GM23248 (cell line): ENCODE measurements around the gene LPP. TPM values are rescaled to one million over a fixed set of nuclear protein-coding genes. Genes with fewer than 3 reads are reported as not detected.
A peak's percentile ranks its signal among the peaks of the same experiment; 100 is the strongest.

Source experiments
- DNase-seq: peaks from one replicate; pipeline ENCODE4 v3.0.0-alpha.2; 2015
- H2AFZ ChIP-seq: fragments of 200-600 bp; sonication (generic); 2 replicates; pipeline ENCODE4 v1.6.1; 2016; ENCODE audit warnings: antibody characterized with exemption
- H3F3A ChIP-seq: fragments of 200-600 bp; sonication (generic); 2 replicates; pipeline ENCODE4 v1.6.1; 2016; ENCODE audit warnings: mild to moderate bottlenecking, antibody characterized with exemption, mixed run types; ENCODE audit not compliant: insufficient read depth
- H3K27ac ChIP-seq: fragments of 200-600 bp; sonication (generic); 2 replicates; pipeline ENCODE4 v1.5.1; 2016; ENCODE audit warnings: mild to moderate bottlenecking
- H3K27me3 ChIP-seq: fragments of 200-600 bp; sonication (generic); replicated peaks from 2 replicates; pipeline ENCODE4 v1.6.1; 2016; ENCODE audit warnings: mild to moderate bottlenecking; ENCODE audit not compliant: insufficient read depth
- H3K36me3 ChIP-seq: fragments of 200-600 bp; sonication (generic); 2 replicates; pipeline ENCODE4 v1.6.1; 2016; ENCODE audit warnings: low read depth, mild to moderate bottlenecking
- H3K4me1 ChIP-seq: fragments of 200-600 bp; sonication (generic); 2 replicates; pipeline ENCODE4 v1.6.1; 2016; ENCODE audit warnings: mild to moderate bottlenecking; ENCODE audit not compliant: insufficient read depth
- H3K4me2 ChIP-seq: fragments of 200-600 bp; sonication (generic); one replicate; pipeline ENCODE4 v1.6.1; 2016; ENCODE audit warnings: mild to moderate bottlenecking; ENCODE audit not compliant: unreplicated experiment
- H3K4me3 ChIP-seq: fragments of 200-600 bp; sonication (generic); 2 replicates; pipeline ENCODE4 v1.5.1; 2016; ENCODE audit warnings: mild to moderate bottlenecking
- H3K79me2 ChIP-seq: fragments of 200-600 bp; sonication (generic); 2 replicates; pipeline ENCODE4 v1.6.1; 2016; ENCODE audit warnings: mild to moderate bottlenecking; ENCODE audit not compliant: insufficient read depth
- H3K9ac ChIP-seq: fragments of 200-600 bp; sonication (generic); 2 replicates; pipeline ENCODE4 v1.6.1; 2016; ENCODE audit warnings: mild to moderate bottlenecking
- H3K9me2 ChIP-seq: fragments of 200-600 bp; sonication (generic); 2 replicates; pipeline ENCODE4 v1.6.1; 2016; ENCODE audit warnings: mixed run types, mild to moderate bottlenecking, moderate library complexity; ENCODE audit not compliant: insufficient read depth
- H3K9me3 ChIP-seq: fragments of 200-600 bp; sonication (generic); one replicate; pipeline ENCODE4 v1.6.1; 2017; ENCODE audit warnings: low read depth
- H4K20me1 ChIP-seq: fragments of 200-600 bp; sonication (generic); 2 replicates; pipeline ENCODE4 v1.6.0; 2016; ENCODE audit not compliant: insufficient read depth
- EZH2 ChIP-seq: fragments of 200-600 bp; sonication (generic); IDR thresholded peaks from 2 replicates; pipeline ENCODE4 v1.6.1; 2018; ENCODE audit warnings: antibody characterized with exemption, mild to moderate bottlenecking; ENCODE audit not compliant: insufficient read depth, poor library complexity, severe bottlenecking
- EZH2phosphoT487 ChIP-seq: fragments of 200-600 bp; sonication (generic); IDR thresholded peaks from 2 replicates; pipeline ENCODE4 v1.6.1; 2018; ENCODE audit warnings: antibody characterized with exemption, moderate library complexity, mild to moderate bottlenecking, low read depth; ENCODE audit not compliant: insufficient read depth
- WGBS, 2 experiments: methylation state at CpG; one replicate each; pipeline ENCODE4 v1.1.6; 2015 to 2017; ENCODE audit warnings: low lambda C conversion rate in 2 of 2, low coverage in 1 of 2; ENCODE audit errors: missing lambda C conversion rate in 2 of 2; 5-methylcytosine and 5-hydroxymethylcytosine counted together
- in situ Hi-C: fragments of 300-500 bp; cut with MboI; formaldehyde crosslinking; loops from 2 replicates; pipeline ENCODE4 v1.15.0; 2020
- polyA plus RNA-seq: library from polyadenylated mRNA; unstranded; fragments of >200 nt; fragmentation: Nextera tagmentation; extraction: Ambion mirVana; gene quantifications from 2 replicates; pipeline ENCODE4 v1.2.1, GENCODE V29; 2016
- total RNA-seq: library from RNA; depleted of rRNA; stranded (reverse); fragments of >200 nt; shearing (Covaris generic); gene quantifications from 2 replicates; pipeline ENCODE4 v1.2.3, GENCODE V29; 2014

Gene LPP
- total and polyA plus RNA-seq, 2 experiments from 2014 or later, result 42.8 to 61.7 TPM

GRCh38 chr3:188841906-188842305 lies 687.9 kb downstream of the LPP start:
- Histone ChIP-seq H3K27ac (no peak overlapping the region), H3K9me3 (no peaks in the 10 kb centered on the region), H3F3A (no peaks in the 10 kb centered on the region), H3K4me3 (no peak overlapping the region), H3K9ac (no peak overlapping the region), H3K9me2 (no peaks in the 10 kb centered on the region), H3K79me2 (peaks cover 10% of the 10 kb centered on the region; the same call in 1 of the 2 replicates), H3K4me2 (no peak overlapping the region), H3K4me1 (peaks cover 13% of the 10 kb centered on the region), H4K20me1 (no peaks in the 10 kb centered on the region), H3K27me3 (no peaks in the 10 kb centered on the region), H3K36me3 (no peaks in the 10 kb centered on the region), H2AFZ (no peak overlapping the region)
- WGBS, 2 experiments, result 95 to 98% methylated on average over 3 of the region's 3 CpGs
- DNase-seq, result no peak
- in situ Hi-C loops, result no loop called here
- TF ChIP-seq EZH2phosphoT487, result no peak
- no peak for TF ChIP-seq EZH2

DNA sequence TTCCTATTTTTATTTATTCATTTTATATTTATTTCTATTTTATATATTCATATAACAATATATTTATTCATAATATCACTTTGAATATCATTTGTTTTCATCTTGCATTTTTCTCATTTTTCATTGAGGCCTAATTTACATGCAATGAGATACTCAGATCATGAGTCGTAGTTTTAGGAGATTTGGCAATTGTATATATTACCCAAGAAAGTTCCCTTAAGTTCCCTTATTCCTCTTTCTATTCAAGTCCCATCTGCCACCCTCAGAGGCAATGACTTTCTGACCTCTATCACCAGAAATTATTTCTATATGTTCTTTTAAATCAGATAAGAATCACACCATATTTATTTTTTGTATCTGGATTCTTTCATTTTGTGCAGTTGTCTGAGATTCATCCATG lies 688.7 kb downstream of the LPP start:
- no peaks in the 10 kb centered on the region for H3K36me3 ChIP-seq
- 82 to 89% methylated on average over 1 of the region's 1 CpG for WGBS, 2 experiments
- H3K4me1 ChIP-seq, result peaks cover 13% of the 10 kb centered on the region
- TF ChIP-seq EZH2phosphoT487, result no peak
- no peak for TF ChIP-seq EZH2
- H3K4me2 ChIP-seq, result no peak overlapping the region
- no peaks in the 10 kb centered on the region for H3K9me2 ChIP-seq
- no peak overlapping the region for H2AFZ ChIP-seq
- no peak overlapping the region for H3K4me3 ChIP-seq
- no peaks in the 10 kb centered on the region for H3K27me3 ChIP-seq
- no peak overlapping the region for H3K9ac ChIP-seq
- H3F3A ChIP-seq, result no peaks in the 10 kb centered on the region
- H3K79me2 ChIP-seq, result peaks cover 7% of the 10 kb centered on the region; the same call in 1 of the 2 replicates
- H4K20me1 ChIP-seq, result no peaks in the 10 kb centered on the region
- peak; percentile 70 for DNase-seq
- no peak overlapping the region for H3K27ac ChIP-seq
- no peaks in the 10 kb centered on the region for H3K9me3 ChIP-seq
- in situ Hi-C loops, result no loop called here

DNA sequence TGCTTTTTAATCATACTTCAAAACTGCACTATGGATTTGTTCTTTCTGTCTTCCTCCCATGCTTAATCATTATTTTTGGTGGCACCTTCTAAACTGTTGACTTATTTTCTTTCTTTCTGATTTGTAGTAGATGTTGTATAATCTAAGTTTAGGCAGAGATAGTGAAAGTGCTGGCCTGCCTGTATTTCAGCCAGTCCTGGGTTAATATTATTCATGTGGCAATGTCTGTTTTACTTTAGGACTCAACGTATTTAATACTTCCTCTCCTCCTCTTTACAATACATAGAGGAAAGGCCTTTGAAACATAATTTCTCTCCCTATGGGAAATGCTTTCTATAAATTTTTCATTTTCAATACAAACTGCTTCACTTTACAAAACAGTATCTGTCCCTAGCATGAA lies 690.1 kb downstream of the LPP start:
- H3K36me3 ChIP-seq, result no peaks in the 10 kb centered on the region
- H3F3A ChIP-seq, result no peaks in the 10 kb centered on the region
- DNase-seq, result no peak
- no peaks in the 10 kb centered on the region for H4K20me1 ChIP-seq
- no peaks in the 10 kb centered on the region for H3K27me3 ChIP-seq
- no peak for TF ChIP-seq EZH2
- TF ChIP-seq EZH2phosphoT487, result no peak
- H3K9ac ChIP-seq, result no peak overlapping the region
- 70% methylated on average over 1 of the region's 1 CpG for WGBS, 2 experiments
- 0 out of 2 replicates have a peak, but pooled peaks cover 7% of the 10 kb centered on the region for H3K79me2 ChIP-seq
- H3K4me2 ChIP-seq, result no peak overlapping the region
- H3K27ac ChIP-seq, result no peak overlapping the region
- in situ Hi-C loops, result no loop called here
- H3K9me3 ChIP-seq, result no peaks in the 10 kb centered on the region
- no peak overlapping the region for H2AFZ ChIP-seq
- no peak overlapping the region for H3K4me3 ChIP-seq
- H3K4me1 ChIP-seq, result peaks cover 13% of the 10 kb centered on the region
- H3K9me2 ChIP-seq, result no peaks in the 10 kb centered on the region

- Histone ChIP-seq H3K27me3 (no peaks in the 10 kb centered on the region), H3K9me2 (no peaks in the 10 kb centered on the region), H3K4me1 (peaks cover 13% of the 10 kb centered on the region), H3K79me2 (0 out of 2 replicates have a peak, but pooled peaks cover 7% of the 10 kb centered on the region), H3F3A (no peaks in the 10 kb centered on the region), H3K4me2 (no peak overlapping the region), H3K27ac (no peak overlapping the region), H3K36me3 (no peaks in the 10 kb centered on the region), H2AFZ (no peak overlapping the region), H4K20me1 (no peaks in the 10 kb centered on the region), H3K4me3 (no peak overlapping the region), H3K9me3 (no peaks in the 10 kb centered on the region), H3K9ac (no peak overlapping the region)
- DNase-seq, result no peak
- TF ChIP-seq EZH2phosphoT487 (no peak), EZH2 (no peak)
- in situ Hi-C loops, result no loop called here
- 97 to 100% methylated on average over 3 of the region's 3 CpGs for WGBS, 2 experiments
Observed at GRCh38 chr3:188845514-188845913, 691.6 kb downstream of the LPP start.

DNA sequence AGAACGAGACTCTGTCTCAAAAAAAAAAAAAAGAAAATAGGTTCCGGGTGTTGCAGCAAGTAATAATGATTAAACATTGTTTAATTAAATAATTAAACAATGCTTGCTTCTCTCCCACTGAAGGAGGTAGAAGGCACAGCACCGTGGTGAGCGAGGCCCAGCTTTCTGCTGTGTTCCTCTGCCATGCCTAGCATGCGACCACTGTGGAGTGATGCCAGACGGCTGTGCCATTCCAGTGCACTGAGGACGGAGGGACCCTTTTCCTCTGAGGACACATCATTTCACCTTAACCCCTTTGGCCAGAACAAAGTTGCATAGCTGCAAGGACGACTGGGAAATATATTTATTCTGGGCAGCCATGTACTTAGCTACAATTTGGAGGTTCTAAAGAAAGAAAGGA lies 695.0 kb downstream of the LPP start:
- in situ Hi-C loops, result no loop called here
- Histone ChIP-seq H4K20me1 (no peaks in the 10 kb centered on the region), H2AFZ (no peak overlapping the region), H3K36me3 (no peaks in the 10 kb centered on the region), H3K4me1 (peaks cover 9% of the 10 kb centered on the region), H3K27me3 (no peaks in the 10 kb centered on the region), H3K27ac (no peak overlapping the region), H3K79me2 (0 out of 2 replicates have a peak, but pooled peaks cover 4% of the 10 kb centered on the region), H3K9ac (no peak overlapping the region), H3F3A (peaks cover 16% of the 10 kb centered on the region), H3K4me2 (no peak overlapping the region), H3K9me2 (no peaks in the 10 kb centered on the region), H3K9me3 (no peaks in the 10 kb centered on the region), H3K4me3 (no peak overlapping the region)
- DNase-seq, result no peak
- TF ChIP-seq EZH2 (no peak), EZH2phosphoT487 (no peak)
- 77 to 78% methylated on average over 8 of the region's 8 CpGs for WGBS, 2 experiments
